ENCODE results near the gene ROBO2.

ROBO2 gene

GRCh38 chr3:77667901-77668300, 628.0 kb downstream of the ROBO2 start:
- no CpG with 5 or more reads among the region's 1 CpG for WGBS (ENCODE audit: extremely low coverage, insufficient coverage, insufficient read length)
- Histone ChIP-seq H2BK120ac (ENCODE audit: insufficient read depth, low read length, poor library complexity) (no peak overlapping the region), H4K12ac (ENCODE audit: low read depth, low read length) (no peak overlapping the region), H2AK5ac (ENCODE audit: low read length) (no peak overlapping the region), H3K4ac (ENCODE audit: low read depth, low read length) (no peak overlapping the region), H3K23ac (ENCODE audit: low read length) (no peak overlapping the region), H4K91ac (ENCODE audit: low read depth, low read length) (no peak overlapping the region), H3K27me3 (ENCODE audit: insufficient read depth, low read length) (no peaks in the 10 kb centered on the region), H3K79me1 (ENCODE audit: low read length) (no peaks in the 10 kb centered on the region), H4K8ac (ENCODE audit: low read depth, low read length) (no peak overlapping the region), H3K36me3 (ENCODE audit: control insufficient read depth in 1 of 2, insufficient read depth in 2 of 2, low read length in 2 of 2) (no peaks in the 10 kb centered on the region), H3K27ac (ENCODE audit: low read depth, low read length) (no peak overlapping the region), H3K79me2 (ENCODE audit: control insufficient read depth, insufficient read depth, low read length, poor library complexity) (no peaks in the 10 kb centered on the region), H3K4me3 (ENCODE audit: low read depth, low read length) (no peak overlapping the region), H3K18ac (ENCODE audit: low read length) (no peak overlapping the region), H3K9ac (ENCODE audit: low read length) (no peak overlapping the region), H3K9me3 (ENCODE audit: insufficient read depth, low read depth, low read length) (no peaks in the 10 kb centered on the region), H2BK5ac (ENCODE audit: low read depth, low read length, poor library complexity) (no peak overlapping the region), H3K4me1 (ENCODE audit: control insufficient read depth in 1 of 2, insufficient read depth in 2 of 2, low read length in 2 of 2) (no peaks in the 10 kb centered on the region), H3K14ac (ENCODE audit: low read length) (no peak overlapping the region), H3K4me2 (ENCODE audit: low read length) (no peak overlapping the region), H2BK12ac (ENCODE audit: low read length) (no peak overlapping the region), H2AFZ (ENCODE audit: insufficient read depth, low read length, poor library complexity) (no peak overlapping the region)
- DNase-seq, result no peak

GRCh38 chr3:77668376-77668775, 628.5 kb downstream of the ROBO2 start:
- Histone ChIP-seq H3K4ac (ENCODE audit: low read depth, low read length) (no peak overlapping the region), H3K27ac (ENCODE audit: low read depth, low read length) (no peak overlapping the region), H2AFZ (ENCODE audit: insufficient read depth, low read length, poor library complexity) (no peak overlapping the region), H3K9ac (ENCODE audit: low read length) (no peak overlapping the region), H4K8ac (ENCODE audit: low read depth, low read length) (no peak overlapping the region), H4K12ac (ENCODE audit: low read depth, low read length) (no peak overlapping the region), H2AK5ac (ENCODE audit: low read length) (no peak overlapping the region), H2BK12ac (ENCODE audit: low read length) (no peak overlapping the region), H3K18ac (ENCODE audit: low read length) (no peak overlapping the region), H3K79me1 (ENCODE audit: low read length) (no peaks in the 10 kb centered on the region), H4K91ac (ENCODE audit: low read depth, low read length) (no peak overlapping the region), H3K14ac (ENCODE audit: low read length) (no peak overlapping the region), H3K9me3 (ENCODE audit: insufficient read depth, low read depth, low read length) (no peaks in the 10 kb centered on the region), H3K79me2 (ENCODE audit: control insufficient read depth, insufficient read depth, low read length, poor library complexity) (no peaks in the 10 kb centered on the region), H2BK120ac (ENCODE audit: insufficient read depth, low read length, poor library complexity) (no peak overlapping the region), H3K27me3 (ENCODE audit: insufficient read depth, low read length) (no peaks in the 10 kb centered on the region), H3K4me3 (ENCODE audit: low read depth, low read length) (no peak overlapping the region), H3K4me1 (ENCODE audit: control insufficient read depth in 1 of 2, insufficient read depth in 2 of 2, low read length in 2 of 2) (no peaks in the 10 kb centered on the region), H2BK5ac (ENCODE audit: low read depth, low read length, poor library complexity) (no peak overlapping the region), H3K23ac (ENCODE audit: low read length) (no peak overlapping the region), H3K36me3 (ENCODE audit: control insufficient read depth in 1 of 2, insufficient read depth in 2 of 2, low read length in 2 of 2) (no peaks in the 10 kb centered on the region), H3K4me2 (ENCODE audit: low read length) (no peak overlapping the region)
- DNase-seq, result no peak
- WGBS (ENCODE audit: extremely low coverage, insufficient coverage, insufficient read length), result no CpG with 5 or more reads among the region's 1 CpG

DNA sequence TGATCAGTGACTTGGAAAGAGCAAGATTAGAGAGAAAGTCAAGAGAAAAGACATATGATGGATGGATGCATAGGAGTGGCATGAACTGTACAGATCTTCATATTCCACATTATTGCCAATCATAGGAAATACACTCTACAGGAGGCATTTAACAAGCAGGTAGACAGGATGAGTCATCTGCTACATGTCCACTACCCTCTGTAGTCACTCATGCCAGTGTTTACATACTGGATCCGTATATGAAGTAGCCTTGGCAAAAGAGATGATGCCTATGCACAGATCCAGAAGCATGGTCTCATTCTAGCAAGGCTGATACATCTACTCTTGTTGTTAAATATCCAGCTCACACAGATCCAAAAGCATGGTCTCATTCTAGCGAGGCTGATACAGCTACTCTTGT, 632.1 kb downstream of the ROBO2 start:
- H3K79me1 ChIP-seq (ENCODE audit: low read length), result no peaks in the 10 kb centered on the region
- no peak overlapping the region for H4K12ac ChIP-seq (ENCODE audit: low read depth, low read length)
- H3K4me1 ChIP-seq (ENCODE audit: control insufficient read depth in 1 of 2, insufficient read depth in 2 of 2, low read length in 2 of 2), result no peaks in the 10 kb centered on the region
- no peak overlapping the region for H2BK5ac ChIP-seq (ENCODE audit: low read depth, low read length, poor library complexity)
- no peak overlapping the region for H2BK12ac ChIP-seq (ENCODE audit: low read length)
- no peak overlapping the region for H3K4ac ChIP-seq (ENCODE audit: low read depth, low read length)
- H3K18ac ChIP-seq (ENCODE audit: low read length), result no peak overlapping the region
- no peak for DNase-seq
- H3K36me3 ChIP-seq (ENCODE audit: control insufficient read depth in 1 of 2, insufficient read depth in 2 of 2, low read length in 2 of 2), result no peaks in the 10 kb centered on the region
- H3K9ac ChIP-seq (ENCODE audit: low read length), result no peak overlapping the region
- H3K4me3 ChIP-seq (ENCODE audit: low read depth, low read length), result no peak overlapping the region
- H3K23ac ChIP-seq (ENCODE audit: low read length), result no peak overlapping the region
- H4K91ac ChIP-seq (ENCODE audit: low read depth, low read length), result no peak overlapping the region
- no peaks in the 10 kb centered on the region for H3K27me3 ChIP-seq (ENCODE audit: insufficient read depth, low read length)
- H2AK5ac ChIP-seq (ENCODE audit: low read length), result no peak overlapping the region
- no peaks in the 10 kb centered on the region for H3K9me3 ChIP-seq (ENCODE audit: insufficient read depth, low read depth, low read length)
- no peak overlapping the region for H3K14ac ChIP-seq (ENCODE audit: low read length)
- WGBS (ENCODE audit: extremely low coverage, insufficient coverage, insufficient read length), result no CpG with 5 or more reads among the region's 2 CpGs
- no peak overlapping the region for H3K27ac ChIP-seq (ENCODE audit: low read depth, low read length)
- H2BK120ac ChIP-seq (ENCODE audit: insufficient read depth, low read length, poor library complexity), result no peak overlapping the region
- H2AFZ ChIP-seq (ENCODE audit: insufficient read depth, low read length, poor library complexity), result no peak overlapping the region
- no peaks in the 10 kb centered on the region for H3K79me2 ChIP-seq (ENCODE audit: control insufficient read depth, insufficient read depth, low read length, poor library complexity)
- no peak overlapping the region for H3K4me2 ChIP-seq (ENCODE audit: low read length)
- H4K8ac ChIP-seq (ENCODE audit: low read depth, low read length), result no peak overlapping the region

DNA sequence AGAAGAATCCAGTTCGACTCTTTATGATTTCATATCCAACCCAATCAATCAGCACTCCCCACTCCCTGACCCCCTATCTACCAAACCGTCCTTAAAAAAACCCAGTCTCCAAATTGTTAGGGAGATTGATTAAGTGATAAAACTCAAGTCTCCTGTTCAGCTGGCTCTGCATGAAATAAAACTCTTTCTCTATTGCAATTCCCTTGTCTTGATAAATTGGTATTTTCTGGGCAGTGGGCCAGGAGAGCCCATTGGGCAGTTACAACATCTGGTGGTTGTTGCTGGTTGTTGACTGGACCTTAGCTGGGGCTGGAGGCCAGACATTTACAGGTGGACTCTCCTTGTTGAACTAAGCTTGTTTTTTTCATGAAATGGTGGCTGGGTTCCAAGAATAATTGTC, 642.3 kb downstream of the ROBO2 start:
- Histone ChIP-seq H3K23ac (ENCODE audit: low read length) (no peak overlapping the region), H4K91ac (ENCODE audit: low read depth, low read length) (no peak overlapping the region), H3K27ac (ENCODE audit: low read depth, low read length) (no peak overlapping the region), H4K8ac (ENCODE audit: low read depth, low read length) (no peak overlapping the region), H3K18ac (ENCODE audit: low read length) (no peak overlapping the region), H4K12ac (ENCODE audit: low read depth, low read length) (no peak overlapping the region), H3K14ac (ENCODE audit: low read length) (no peak overlapping the region), H2BK12ac (ENCODE audit: low read length) (no peak overlapping the region), H3K79me1 (ENCODE audit: low read length) (no peaks in the 10 kb centered on the region), H3K36me3 (ENCODE audit: control insufficient read depth in 1 of 2, insufficient read depth in 2 of 2, low read length in 2 of 2) (no peaks in the 10 kb centered on the region), H3K4me2 (ENCODE audit: low read length) (no peak overlapping the region), H2AK5ac (ENCODE audit: low read length) (no peak overlapping the region), H3K27me3 (ENCODE audit: insufficient read depth, low read length) (no peaks in the 10 kb centered on the region), H3K4me3 (ENCODE audit: low read depth, low read length) (no peak overlapping the region), H3K4me1 (ENCODE audit: control insufficient read depth in 1 of 2, insufficient read depth in 2 of 2, low read length in 2 of 2) (no peaks in the 10 kb centered on the region), H3K79me2 (ENCODE audit: control insufficient read depth, insufficient read depth, low read length, poor library complexity) (no peaks in the 10 kb centered on the region), H2BK5ac (ENCODE audit: low read depth, low read length, poor library complexity) (no peak overlapping the region), H2BK120ac (ENCODE audit: insufficient read depth, low read length, poor library complexity) (no peak overlapping the region), H3K4ac (ENCODE audit: low read depth, low read length) (no peak overlapping the region), H3K9ac (ENCODE audit: low read length) (no peak overlapping the region), H3K9me3 (ENCODE audit: insufficient read depth, low read depth, low read length) (peaks cover 2% of the 10 kb centered on the region), H2AFZ (ENCODE audit: insufficient read depth, low read length, poor library complexity) (no peak overlapping the region)
- DNase-seq, result no peak
- WGBS (ENCODE audit: extremely low coverage, insufficient coverage, insufficient read length), result no CpG with 5 or more reads among the region's 2 CpGs

DNA sequence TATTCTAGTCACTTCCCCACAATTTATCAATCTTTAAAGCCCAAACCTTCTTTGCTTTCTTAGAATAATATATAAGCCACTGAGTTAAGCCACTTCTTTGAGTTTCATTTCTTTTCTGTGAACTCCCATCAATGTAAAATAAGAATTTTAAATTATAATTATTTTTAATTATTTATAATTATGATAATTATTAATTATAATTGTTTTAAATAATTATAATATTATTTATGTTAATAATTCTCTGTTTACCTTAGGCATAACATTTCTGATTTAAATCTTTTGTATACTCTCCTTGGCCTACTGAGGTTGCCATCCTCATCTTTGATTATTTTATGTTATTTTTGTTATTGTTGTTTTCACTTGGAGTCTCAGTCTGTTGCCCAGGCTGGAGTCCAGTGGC, 644.2 kb downstream of the ROBO2 start:
- no peak overlapping the region for H2BK12ac ChIP-seq (ENCODE audit: low read length)

More for the DNA sequence above, 644.2 kb downstream of the ROBO2 start:
- Histone ChIP-seq H3K79me2 (ENCODE audit: control insufficient read depth, insufficient read depth, low read length, poor library complexity) (no peaks in the 10 kb centered on the region), H3K14ac (ENCODE audit: low read length) (no peak overlapping the region), H3K4ac (ENCODE audit: low read depth, low read length) (no peak overlapping the region), H2BK5ac (ENCODE audit: low read depth, low read length, poor library complexity) (no peak overlapping the region), H3K23ac (ENCODE audit: low read length) (no peak overlapping the region), H3K27ac (ENCODE audit: low read depth, low read length) (no peak overlapping the region), H3K79me1 (ENCODE audit: low read length) (no peaks in the 10 kb centered on the region), H3K27me3 (ENCODE audit: insufficient read depth, low read length) (no peaks in the 10 kb centered on the region), H3K9ac (ENCODE audit: low read length) (no peak overlapping the region), H4K8ac (ENCODE audit: low read depth, low read length) (no peak overlapping the region), H3K4me2 (ENCODE audit: low read length) (no peak overlapping the region), H3K36me3 (ENCODE audit: control insufficient read depth in 1 of 2, insufficient read depth in 2 of 2, low read length in 2 of 2) (no peaks in the 10 kb centered on the region), H2BK120ac (ENCODE audit: insufficient read depth, low read length, poor library complexity) (no peak overlapping the region), H2AFZ (ENCODE audit: insufficient read depth, low read length, poor library complexity) (no peak overlapping the region), H2AK5ac (ENCODE audit: low read length) (no peak overlapping the region), H4K12ac (ENCODE audit: low read depth, low read length) (no peak overlapping the region), H4K91ac (ENCODE audit: low read depth, low read length) (no peak overlapping the region), H3K4me3 (ENCODE audit: low read depth, low read length) (no peak overlapping the region), H3K18ac (ENCODE audit: low read length) (no peak overlapping the region), H3K4me1 (ENCODE audit: control insufficient read depth in 1 of 2, insufficient read depth in 2 of 2, low read length in 2 of 2) (no peaks in the 10 kb centered on the region), H3K9me3 (ENCODE audit: insufficient read depth, low read depth, low read length) (peaks cover 2% of the 10 kb centered on the region)
- no peak for DNase-seq

Data from trophoblast cell (in vitro differentiated cells and primary cell).